Astrocyte of the spinal cord (primary cell): ENCODE results near the gene RGMB.

Experiments used
- DNase-seq: peaks from one replicate; pipeline ENCODE4 v3.0.0; 2011; ENCODE audit warnings: low read depth, low spot score
- H3K4me3 ChIP-seq: 2 replicates; pipeline ENCODE4 v1.5.1; 2011; ENCODE audit warnings: low read depth, mild to moderate bottlenecking, low read length, moderate library complexity
- in situ Hi-C: cut with HindIII; loops from 2 replicates; pipeline ENCODE4 v1.10.0; 2017; ENCODE audit warnings: low sequenced_read_pairs
- TF ChIP-seq, protein P1 (sequence below): IDR thresholded peaks from 2 replicates; pipeline ENCODE4 v1.5.1; 2012; ENCODE audit warnings: low read depth, mild to moderate bottlenecking, low read length, inconsistent platforms

RGMB gene

DNA sequence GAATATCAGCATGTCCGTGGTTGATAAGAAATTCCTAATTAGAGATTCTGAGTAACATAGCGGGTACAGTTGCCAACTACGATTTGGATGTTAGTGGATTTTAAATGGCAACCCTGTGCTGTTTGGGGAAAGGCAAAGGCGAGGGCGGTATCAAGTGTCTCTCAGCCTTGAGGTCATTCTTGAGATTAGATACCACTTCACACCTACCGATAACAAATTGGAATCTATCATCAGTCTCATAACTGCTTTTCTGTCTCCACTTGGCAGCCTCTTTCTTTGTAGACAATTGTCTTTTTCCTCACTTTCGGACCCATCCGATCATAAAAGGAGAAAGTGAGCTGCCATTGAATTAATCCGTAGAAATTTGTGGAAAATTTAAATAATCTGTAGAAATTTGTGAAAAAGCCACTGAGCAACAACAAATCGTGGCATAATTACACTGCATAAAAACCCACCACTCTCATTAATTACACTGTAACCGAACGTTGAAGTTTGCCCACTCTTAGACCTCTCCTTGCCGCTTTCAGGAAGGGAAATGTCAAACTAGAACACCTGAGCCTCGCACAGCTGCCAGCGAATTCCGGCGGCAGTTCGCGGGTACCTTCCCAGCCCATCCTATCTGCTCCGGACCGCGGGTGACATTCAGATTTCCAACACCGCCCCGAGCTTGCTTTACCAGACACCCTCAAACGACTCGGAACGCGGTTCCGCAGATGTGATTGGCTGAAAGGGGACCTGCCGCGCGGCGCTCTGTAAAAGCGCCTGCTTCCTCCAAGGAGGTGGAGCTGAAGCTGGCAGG lies 849 bp upstream of the RGMB start:
- DNase-seq = peak; percentile 14
- TF ChIP-seq, protein P1, sequence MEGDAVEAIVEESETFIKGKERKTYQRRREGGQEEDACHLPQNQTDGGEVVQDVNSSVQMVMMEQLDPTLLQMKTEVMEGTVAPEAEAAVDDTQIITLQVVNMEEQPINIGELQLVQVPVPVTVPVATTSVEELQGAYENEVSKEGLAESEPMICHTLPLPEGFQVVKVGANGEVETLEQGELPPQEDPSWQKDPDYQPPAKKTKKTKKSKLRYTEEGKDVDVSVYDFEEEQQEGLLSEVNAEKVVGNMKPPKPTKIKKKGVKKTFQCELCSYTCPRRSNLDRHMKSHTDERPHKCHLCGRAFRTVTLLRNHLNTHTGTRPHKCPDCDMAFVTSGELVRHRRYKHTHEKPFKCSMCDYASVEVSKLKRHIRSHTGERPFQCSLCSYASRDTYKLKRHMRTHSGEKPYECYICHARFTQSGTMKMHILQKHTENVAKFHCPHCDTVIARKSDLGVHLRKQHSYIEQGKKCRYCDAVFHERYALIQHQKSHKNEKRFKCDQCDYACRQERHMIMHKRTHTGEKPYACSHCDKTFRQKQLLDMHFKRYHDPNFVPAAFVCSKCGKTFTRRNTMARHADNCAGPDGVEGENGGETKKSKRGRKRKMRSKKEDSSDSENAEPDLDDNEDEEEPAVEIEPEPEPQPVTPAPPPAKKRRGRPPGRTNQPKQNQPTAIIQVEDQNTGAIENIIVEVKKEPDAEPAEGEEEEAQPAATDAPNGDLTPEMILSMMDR = no peak
- peak overlapping the region; percentile 83 for H3K4me3 ChIP-seq
- in situ Hi-C loops = no loop called here

DNA sequence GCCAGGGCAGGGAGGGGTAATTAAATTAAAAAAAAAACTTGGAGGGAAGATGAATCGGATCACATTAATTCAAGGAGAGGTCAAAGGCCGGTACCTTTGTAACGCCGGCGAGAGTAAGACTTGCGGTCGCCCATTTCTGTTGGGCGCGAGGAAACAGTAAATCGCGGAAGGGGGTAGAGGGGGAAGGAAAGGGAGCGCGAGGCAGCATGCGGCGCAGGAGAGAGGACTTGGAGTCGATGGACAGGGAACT lies 324 bp upstream of the RGMB start:
- in situ Hi-C loops = no loop called here
- peak overlapping the region; percentile 83 for H3K4me3 ChIP-seq
- no peak for DNase-seq
- TF ChIP-seq, protein P1 = no peak

DNA sequence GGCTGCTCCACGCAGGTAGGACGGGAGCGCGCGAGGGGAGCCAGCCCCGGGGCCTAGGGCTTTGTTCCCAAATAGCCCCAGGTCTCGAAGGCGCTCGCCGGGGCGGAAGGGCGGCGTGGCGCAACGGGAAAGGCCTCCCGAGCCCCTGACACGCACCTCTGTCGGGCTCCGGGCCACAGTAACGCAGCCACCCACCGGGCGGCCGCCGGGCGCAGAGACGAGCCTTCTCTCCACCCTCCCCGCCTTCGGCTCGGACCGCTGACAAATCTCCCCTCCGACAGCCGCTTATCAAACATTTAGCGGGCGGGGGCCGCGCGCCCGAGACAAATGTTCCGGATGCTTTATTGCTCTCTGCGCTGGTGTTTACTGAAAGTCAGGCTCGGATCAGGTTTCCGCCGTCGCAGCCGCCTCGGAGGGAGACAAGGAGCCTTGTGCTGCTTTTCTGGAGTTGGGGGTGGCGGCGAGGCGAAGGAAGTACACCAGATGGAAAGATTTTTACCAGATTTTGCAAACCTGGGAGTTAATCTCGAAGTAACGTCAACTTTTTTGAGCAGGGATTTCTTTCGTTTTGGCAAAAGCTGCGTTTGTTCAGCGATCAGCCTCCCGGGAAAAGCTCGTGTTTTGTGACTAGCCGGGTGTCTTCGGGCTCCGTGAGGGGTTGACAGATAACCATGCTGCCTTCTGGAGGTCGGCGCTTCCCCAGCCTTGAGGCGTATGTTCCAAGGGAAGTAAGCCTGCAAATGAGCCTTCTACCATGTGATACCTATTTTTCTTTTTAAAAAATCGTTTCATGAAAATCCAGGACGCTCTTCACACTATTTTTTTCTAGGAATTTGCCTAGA lies 950 bp downstream of the RGMB start:
- in situ Hi-C loops = no loop called here
- H3K4me3 ChIP-seq = peak overlapping the region; percentile 83
- TF ChIP-seq, protein P1 = no peak
- peak; percentile 80 for DNase-seq

- in situ Hi-C loops = no loop called here
- peak overlapping the region; percentile 83 for H3K4me3 ChIP-seq
- TF ChIP-seq, protein P1 = no peak
- DNase-seq = peak; percentile 42
Observed at GRCh38 chr5:98775246-98776065, 2.0 kb downstream of the RGMB start.

- in situ Hi-C loops = no loop called here
- DNase-seq = peak; percentile 91
- H3K4me3 ChIP-seq = peak overlapping the region; percentile 83
- TF ChIP-seq, protein P1 = no peak
Observed at GRCh38 chr5:98776066-98776705, 2.7 kb downstream of the RGMB start.

GRCh38 chr5:98777295-98777694 lies 3.8 kb downstream of the RGMB start:
- TF ChIP-seq, protein P1 = no peak
- H3K4me3 ChIP-seq = no peak overlapping the region
- no peak for DNase-seq
- in situ Hi-C loops = no loop called here
